ENCODE results near the gene DNAH8.

The DNAH8 gene

DNA sequence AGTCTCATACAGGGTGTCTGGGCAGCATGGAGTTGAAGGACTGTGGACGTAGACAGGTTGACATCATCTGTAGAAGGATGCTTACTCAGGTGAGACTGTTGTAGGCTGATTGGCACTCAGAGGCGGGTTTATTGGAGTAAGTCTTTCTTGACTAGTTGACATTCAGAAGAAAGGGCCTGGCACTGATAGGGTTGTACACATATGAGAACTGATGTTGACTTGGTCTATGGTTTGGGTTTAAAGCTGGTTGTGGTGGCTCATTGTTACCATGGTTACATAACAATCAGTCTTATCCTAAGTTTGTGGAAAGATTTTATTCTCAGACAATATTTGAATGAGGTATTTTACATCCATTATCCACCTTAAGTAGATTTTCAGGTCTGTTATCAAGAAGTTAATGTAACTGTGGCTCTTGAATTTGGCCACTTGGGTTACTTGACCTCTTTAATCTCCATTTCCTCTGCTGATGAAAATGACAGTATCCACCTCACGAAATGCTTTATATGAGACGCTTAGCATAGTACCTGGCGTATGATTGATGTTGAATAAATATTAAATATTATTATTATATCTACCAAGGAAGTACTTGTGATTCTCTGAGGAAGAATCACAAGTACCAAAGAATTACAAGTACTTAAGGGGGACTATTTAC lies 109.3 kb downstream of the DNAH8 start:
- in situ Hi-C loops (cut with MboI; ENCODE audit: low sequenced_read_pairs): no loop called here
- H3K36me3 ChIP-seq (replicated peaks): no peaks in the 10 kb centered on the region
- DNase-seq (ENCODE audit: low spot score in 2 of 2): no peak

DNA sequence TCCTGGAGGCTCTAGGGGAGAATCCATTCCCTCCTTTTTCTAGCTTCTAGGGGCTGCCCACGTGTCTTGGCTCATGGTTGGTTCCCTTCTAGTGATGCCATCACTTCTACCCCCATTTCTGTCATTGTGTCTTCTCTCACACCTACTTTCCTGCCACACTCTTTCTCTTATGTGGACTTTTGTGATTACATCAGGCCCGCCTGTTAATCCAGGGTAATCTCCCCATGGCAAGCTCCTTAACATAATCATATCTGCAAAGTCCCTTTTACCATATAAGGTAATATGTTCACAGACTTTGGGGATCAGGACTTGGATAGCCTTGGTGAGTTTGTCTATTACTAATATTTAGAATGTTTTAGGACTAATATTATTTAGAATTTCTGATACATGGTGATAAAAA lies 111.9 kb downstream of the DNAH8 start:
- in situ Hi-C loops (cut with MboI; ENCODE audit: low sequenced_read_pairs): no loop called here

More for the DNA sequence above, 109.3 kb downstream of the DNAH8 start:
- no peak overlapping the region for H3K4me3 ChIP-seq
- peaks cover 12% of the 10 kb centered on the region for H3K27me3 ChIP-seq (ENCODE audit: low read depth)
- H3K9me3 ChIP-seq: no peaks in the 10 kb centered on the region
- H3K4me1 ChIP-seq: no peaks in the 10 kb centered on the region

DNA sequence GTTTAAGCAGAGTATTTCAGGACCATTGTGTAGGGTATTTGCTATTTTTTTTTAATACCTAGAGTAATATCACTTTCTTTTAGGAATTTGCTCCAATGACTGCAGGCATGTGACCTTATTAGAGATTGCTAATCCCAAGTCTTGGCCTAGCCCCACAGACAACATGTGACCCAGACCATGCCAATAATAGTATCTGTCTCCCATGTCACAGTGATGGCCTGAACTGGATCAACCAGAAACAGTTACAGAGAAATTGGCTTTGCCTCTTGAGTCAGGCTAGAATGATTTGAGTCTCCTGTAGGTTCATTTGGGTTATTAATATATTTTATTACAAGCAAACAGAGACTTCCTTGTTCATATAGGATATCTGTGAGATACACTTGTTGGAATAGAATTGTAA lies 116.8 kb downstream of the DNAH8 start:
- Histone ChIP-seq H3K4me3 (no peak overlapping the region), H3K4me1 (no peaks in the 10 kb centered on the region), H3K27me3 (ENCODE audit: low read depth) (peaks cover 9% of the 10 kb centered on the region; the same call in 1 of the 2 replicates), H3K9me3 (no peaks in the 10 kb centered on the region), H3K36me3 (replicated peaks) (no peaks in the 10 kb centered on the region)
- in situ Hi-C loops (cut with MboI; ENCODE audit: low sequenced_read_pairs): no loop called here
- DNase-seq (ENCODE audit: low spot score in 2 of 2): no peak

More for the DNA sequence above, 111.9 kb downstream of the DNAH8 start:
- H3K9me3 ChIP-seq: no peaks in the 10 kb centered on the region
- peaks cover 8% of the 10 kb centered on the region for H3K27me3 ChIP-seq (ENCODE audit: low read depth)
- no peak overlapping the region for H3K4me3 ChIP-seq
- no peaks in the 10 kb centered on the region for H3K4me1 ChIP-seq
- DNase-seq (ENCODE audit: low spot score in 2 of 2): no peak
- H3K36me3 ChIP-seq (replicated peaks): no peaks in the 10 kb centered on the region

DNA sequence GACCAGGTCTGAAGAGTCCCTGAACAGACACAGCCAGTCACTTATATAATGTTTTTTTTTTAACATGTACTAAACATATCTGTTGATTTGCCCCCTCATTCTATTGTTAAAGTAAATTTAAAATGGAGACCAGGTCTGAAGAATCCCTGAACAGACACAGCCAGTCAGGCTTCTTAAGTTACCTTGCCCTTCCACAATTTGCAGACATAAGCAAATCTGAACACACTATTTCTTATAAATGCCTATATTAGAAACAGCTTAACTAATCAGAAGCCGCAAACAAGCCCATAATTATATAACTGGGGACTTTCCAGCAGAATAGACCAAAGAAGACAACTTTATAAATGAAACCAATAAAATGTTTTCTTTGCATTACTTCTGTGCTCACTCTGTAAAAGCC lies 118.2 kb downstream of the DNAH8 start:
- DNase-seq (ENCODE audit: low spot score in 2 of 2): no peak
- in situ Hi-C loops (cut with MboI; ENCODE audit: low sequenced_read_pairs): no loop called here
- Histone ChIP-seq H3K4me1 (no peaks in the 10 kb centered on the region), H3K9me3 (no peaks in the 10 kb centered on the region), H3K4me3 (no peak overlapping the region), H3K36me3 (replicated peaks) (no peaks in the 10 kb centered on the region), H3K27me3 (ENCODE audit: low read depth) (peaks cover 10% of the 10 kb centered on the region; the same call in 1 of the 2 replicates)

DNA sequence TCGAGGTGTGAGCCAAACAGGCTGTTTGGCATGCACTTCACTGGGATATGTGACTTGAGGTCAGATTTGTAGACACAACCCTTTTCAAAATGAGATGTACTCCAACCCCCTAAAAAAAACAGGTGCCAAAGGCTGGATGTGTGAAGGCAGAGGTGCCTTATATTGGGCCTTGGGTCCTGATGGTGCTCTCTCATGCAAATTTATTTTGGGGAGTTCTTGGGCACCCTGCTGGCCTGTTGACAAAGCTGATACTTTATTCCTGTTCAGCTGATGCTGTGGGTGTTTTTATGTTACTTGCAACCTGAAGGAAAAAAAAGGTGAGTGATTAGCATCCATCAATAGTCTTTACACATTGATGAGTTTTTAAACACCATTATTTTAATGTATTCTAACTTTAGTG lies 121.5 kb downstream of the DNAH8 start:
- H3K27me3 ChIP-seq (ENCODE audit: low read depth): peaks cover 10% of the 10 kb centered on the region
- no peak overlapping the region for H3K4me3 ChIP-seq
- H3K36me3 ChIP-seq (replicated peaks): no peaks in the 10 kb centered on the region
- no peak for DNase-seq (ENCODE audit: low spot score in 2 of 2)
- H3K9me3 ChIP-seq: no peaks in the 10 kb centered on the region
- in situ Hi-C loops (cut with MboI; ENCODE audit: low sequenced_read_pairs): no loop called here
- H3K4me1 ChIP-seq: no peaks in the 10 kb centered on the region

DNA sequence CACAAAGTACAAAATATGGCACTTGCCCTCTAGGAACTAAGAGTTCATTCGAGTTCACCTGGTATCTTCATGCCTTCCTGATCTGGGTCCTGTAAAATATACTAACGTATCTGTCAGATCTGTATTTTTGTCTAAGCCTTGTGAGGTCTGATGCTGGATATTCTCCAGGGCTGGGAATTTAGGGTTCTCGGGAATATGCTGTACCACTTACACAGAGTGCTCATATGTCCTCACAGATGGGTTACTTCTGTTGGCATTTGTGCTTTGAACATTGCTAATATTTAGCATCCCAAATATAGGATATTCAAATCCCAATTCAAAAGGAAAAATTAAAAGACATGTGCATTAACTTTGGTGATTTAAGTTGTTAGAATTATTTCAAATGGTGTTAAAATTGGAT lies 122.0 kb downstream of the DNAH8 start:
- DNase-seq (ENCODE audit: low spot score in 2 of 2): no peak
- no peaks in the 10 kb centered on the region for H3K36me3 ChIP-seq (replicated peaks)
- peaks cover 10% of the 10 kb centered on the region for H3K27me3 ChIP-seq (ENCODE audit: low read depth)
- in situ Hi-C loops (cut with MboI; ENCODE audit: low sequenced_read_pairs): no loop called here
- H3K9me3 ChIP-seq: no peaks in the 10 kb centered on the region
- H3K4me3 ChIP-seq: no peak overlapping the region
- no peaks in the 10 kb centered on the region for H3K4me1 ChIP-seq

DNA sequence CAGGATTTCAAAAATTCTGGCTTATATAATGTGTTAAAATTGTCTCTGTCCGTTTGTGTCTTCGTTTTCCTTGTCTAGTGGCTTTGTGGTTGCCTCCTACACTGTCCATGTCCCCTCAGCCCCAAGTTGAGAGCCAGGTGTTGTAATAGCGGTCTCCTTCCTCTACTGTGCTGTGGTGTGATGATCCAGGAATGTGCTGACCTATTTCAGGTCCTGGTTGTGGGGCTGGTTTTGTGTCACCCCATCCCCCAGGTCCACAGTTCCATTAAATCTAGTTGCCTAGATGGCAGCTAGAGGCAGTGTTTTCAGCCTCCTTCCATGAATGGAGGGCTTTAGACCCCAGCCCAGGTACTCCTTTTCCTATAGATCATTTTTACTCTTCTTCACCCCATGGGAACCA lies 128.7 kb downstream of the DNAH8 start:
- in situ Hi-C loops (cut with MboI; ENCODE audit: low sequenced_read_pairs): no loop called here
- no peak for DNase-seq (ENCODE audit: low spot score in 2 of 2)
- no peaks in the 10 kb centered on the region for H3K9me3 ChIP-seq

DNA sequence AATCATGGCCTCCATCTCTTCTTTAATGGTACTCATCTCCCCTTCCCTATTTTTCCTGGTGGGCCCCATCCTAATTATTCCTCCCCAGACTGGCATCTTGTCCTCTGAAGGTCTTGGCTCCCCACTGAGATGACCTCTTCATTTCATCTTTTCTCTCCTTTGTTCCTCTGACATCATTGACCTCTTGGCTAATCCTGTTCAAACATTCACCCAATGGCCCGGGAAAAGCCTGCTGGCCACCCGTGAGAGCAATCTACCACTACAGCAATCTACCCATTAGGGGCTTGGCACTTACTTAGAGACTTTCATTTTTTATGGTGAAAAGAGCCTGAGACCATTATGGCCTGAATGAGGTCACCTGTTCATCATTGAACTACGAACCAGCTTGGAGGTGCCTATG lies 130.8 kb downstream of the DNAH8 start:
- Histone ChIP-seq H3K4me1 (no peaks in the 10 kb centered on the region), H3K27me3 (ENCODE audit: low read depth) (peaks cover 15% of the 10 kb centered on the region), H3K4me3 (no peak overlapping the region), H3K36me3 (replicated peaks) (no peaks in the 10 kb centered on the region), H3K9me3 (no peaks in the 10 kb centered on the region)
- no peak for DNase-seq (ENCODE audit: low spot score in 2 of 2)
- in situ Hi-C loops (cut with MboI; ENCODE audit: low sequenced_read_pairs): no loop called here

More for the DNA sequence above, 128.7 kb downstream of the DNAH8 start:
- no peak overlapping the region for H3K4me3 ChIP-seq
- H3K36me3 ChIP-seq (replicated peaks): no peaks in the 10 kb centered on the region
- peaks cover 11% of the 10 kb centered on the region for H3K27me3 ChIP-seq (ENCODE audit: low read depth)
- H3K4me1 ChIP-seq: no peaks in the 10 kb centered on the region

DNA sequence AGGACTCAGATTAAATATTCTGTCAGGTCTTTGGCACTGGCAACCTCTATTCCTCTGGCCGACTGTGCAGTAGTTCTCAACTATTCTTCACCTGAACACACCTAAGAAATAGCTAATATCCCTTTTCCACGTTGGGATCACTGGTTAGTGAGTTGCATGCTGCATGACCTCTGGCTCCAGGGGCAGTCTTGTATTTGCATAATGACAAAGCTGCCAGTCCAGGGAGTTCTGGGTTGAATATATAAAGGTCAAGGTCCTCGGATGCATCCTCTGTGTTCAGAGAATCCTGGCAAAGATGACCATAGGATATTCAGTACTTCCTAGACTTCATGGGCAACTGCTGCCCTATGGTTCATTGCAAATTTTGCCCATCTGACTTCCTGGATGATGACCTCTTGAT lies 131.2 kb downstream of the DNAH8 start:
- no peaks in the 10 kb centered on the region for H3K9me3 ChIP-seq
- H3K36me3 ChIP-seq (replicated peaks): no peaks in the 10 kb centered on the region
- no peaks in the 10 kb centered on the region for H3K4me1 ChIP-seq
- no peak overlapping the region for H3K4me3 ChIP-seq
- H3K27me3 ChIP-seq (ENCODE audit: low read depth): peaks cover 14% of the 10 kb centered on the region
- DNase-seq (ENCODE audit: low spot score in 2 of 2): no peak
- in situ Hi-C loops (cut with MboI; ENCODE audit: low sequenced_read_pairs): no loop called here

DNA sequence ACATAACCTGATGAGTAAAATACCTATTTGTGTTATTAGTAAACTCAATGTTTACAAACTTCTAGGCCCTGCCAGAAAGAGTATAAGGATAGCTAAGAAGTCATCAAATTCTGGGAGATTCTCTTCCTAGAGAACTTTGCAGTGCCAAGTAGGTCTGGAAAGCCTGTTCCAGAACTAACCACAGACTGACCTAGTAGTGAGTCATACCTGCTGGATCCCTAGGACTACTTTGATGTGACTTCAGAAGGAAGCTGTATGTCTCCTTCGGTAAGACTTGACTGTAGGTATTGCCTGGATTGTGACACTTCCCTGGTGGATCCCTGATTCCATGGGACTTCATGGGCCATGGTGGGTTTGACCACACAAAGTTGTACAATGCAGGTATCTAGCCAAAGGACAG lies 131.7 kb downstream of the DNAH8 start:
- in situ Hi-C loops (cut with MboI; ENCODE audit: low sequenced_read_pairs): no loop called here
- Histone ChIP-seq H3K9me3 (no peaks in the 10 kb centered on the region), H3K4me3 (no peak overlapping the region), H3K27me3 (ENCODE audit: low read depth) (peaks cover 12% of the 10 kb centered on the region), H3K4me1 (no peaks in the 10 kb centered on the region), H3K36me3 (replicated peaks) (no peaks in the 10 kb centered on the region)
- no peak for DNase-seq (ENCODE audit: low spot score in 2 of 2)

DNA sequence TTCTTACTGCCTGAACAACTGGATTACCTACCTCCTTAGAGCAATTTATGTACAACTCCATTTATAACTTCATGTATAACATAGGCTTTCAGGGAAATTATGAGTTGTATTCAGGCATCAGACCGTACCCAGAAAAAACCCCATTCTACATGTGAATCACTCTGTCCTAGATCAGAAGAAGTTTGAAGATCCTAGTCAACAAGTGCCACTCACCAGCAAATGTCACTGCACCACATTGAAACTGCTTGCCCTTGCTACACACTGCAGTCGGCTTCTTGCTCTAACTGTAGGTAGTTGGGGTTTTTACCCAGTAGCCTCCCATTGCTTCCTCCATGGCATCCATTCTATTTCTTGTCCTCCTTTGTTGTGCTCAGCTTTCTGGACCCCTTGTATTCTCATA lies 132.4 kb downstream of the DNAH8 start:
- Histone ChIP-seq H3K36me3 (replicated peaks) (no peaks in the 10 kb centered on the region), H3K9me3 (no peaks in the 10 kb centered on the region), H3K4me3 (no peak overlapping the region), H3K4me1 (no peaks in the 10 kb centered on the region), H3K27me3 (ENCODE audit: low read depth) (peaks cover 12% of the 10 kb centered on the region)
- in situ Hi-C loops (cut with MboI; ENCODE audit: low sequenced_read_pairs): no loop called here
- DNase-seq (ENCODE audit: low spot score in 2 of 2): no peak

DNA sequence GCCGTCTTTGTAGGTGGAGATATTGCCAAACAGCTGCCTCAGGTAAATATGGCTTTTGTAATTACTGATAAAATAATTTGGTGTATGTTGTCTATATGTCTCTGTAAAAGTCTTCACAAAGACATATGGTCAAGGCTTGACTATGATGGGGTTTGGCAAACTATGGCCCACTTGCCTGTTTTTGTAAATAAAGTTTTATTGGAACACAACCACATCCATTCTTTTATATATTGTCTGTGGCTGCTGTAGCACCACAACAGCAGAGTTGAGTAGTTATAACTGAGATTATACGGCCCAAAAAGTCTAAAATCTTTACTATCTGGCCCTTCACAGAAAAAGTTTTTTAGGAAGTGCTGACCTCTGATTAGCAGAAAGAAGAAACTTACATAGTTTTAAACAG lies 133.6 kb downstream of the DNAH8 start:
- in situ Hi-C loops (cut with MboI; ENCODE audit: low sequenced_read_pairs): no loop called here

DNA sequence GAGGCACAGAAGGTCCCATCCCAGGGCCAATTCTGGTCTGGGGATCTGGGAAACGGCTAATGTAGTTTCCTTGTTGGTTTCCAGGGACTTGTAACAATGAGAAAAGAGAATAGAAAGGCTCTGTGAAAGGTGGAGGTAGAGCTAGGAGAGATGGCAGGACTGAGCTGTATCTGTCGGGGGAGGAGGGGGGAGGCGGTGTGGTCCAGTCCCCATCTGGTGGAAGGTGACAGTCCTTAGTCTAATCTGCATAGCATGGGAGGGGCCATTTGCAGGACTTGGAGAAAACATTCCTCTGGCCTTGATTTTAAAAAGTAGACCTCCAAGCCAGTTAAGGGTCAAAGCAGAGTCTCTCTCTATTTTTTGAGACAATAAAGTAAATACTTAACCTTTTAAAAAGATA lies 137.1 kb downstream of the DNAH8 start:
- no peak for DNase-seq (ENCODE audit: low spot score in 2 of 2)
- no peaks in the 10 kb centered on the region for H3K36me3 ChIP-seq (replicated peaks)
- peaks cover 23% of the 10 kb centered on the region for H3K27me3 ChIP-seq (ENCODE audit: low read depth)
- no peaks in the 10 kb centered on the region for H3K4me1 ChIP-seq
- H3K9me3 ChIP-seq: no peaks in the 10 kb centered on the region
- no peak overlapping the region for H3K4me3 ChIP-seq
- in situ Hi-C loops (cut with MboI; ENCODE audit: low sequenced_read_pairs): no loop called here

More for the DNA sequence above, 133.6 kb downstream of the DNAH8 start:
- Histone ChIP-seq H3K9me3 (no peaks in the 10 kb centered on the region), H3K4me3 (no peak overlapping the region), H3K4me1 (no peaks in the 10 kb centered on the region), H3K36me3 (replicated peaks) (no peaks in the 10 kb centered on the region), H3K27me3 (ENCODE audit: low read depth) (peaks cover 10% of the 10 kb centered on the region; the same call in 1 of the 2 replicates)
- DNase-seq (ENCODE audit: low spot score in 2 of 2): no peak

DNA sequence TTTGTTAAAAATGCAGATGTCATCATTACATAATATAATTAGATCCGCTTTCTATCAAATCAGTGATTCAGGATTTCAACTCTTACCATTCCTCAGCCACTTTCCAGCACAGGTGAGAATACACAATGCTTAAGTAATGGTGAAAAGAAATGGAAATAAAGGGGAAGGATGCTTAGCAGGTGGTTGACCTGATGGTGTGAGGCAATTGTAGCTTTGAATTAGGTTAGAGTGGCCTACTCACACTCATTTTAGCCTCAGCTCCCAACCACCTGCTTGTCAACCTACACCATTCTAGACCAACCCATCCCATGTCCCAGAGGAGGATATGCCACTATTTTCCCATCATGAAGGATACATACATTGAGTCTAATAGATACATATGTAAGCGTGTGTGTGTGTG lies 138.1 kb downstream of the DNAH8 start:
- in situ Hi-C loops (cut with MboI; ENCODE audit: low sequenced_read_pairs): no loop called here
- no peaks in the 10 kb centered on the region for H3K9me3 ChIP-seq
- no peaks in the 10 kb centered on the region for H3K4me1 ChIP-seq
- DNase-seq (ENCODE audit: low spot score in 2 of 2): no peak
- H3K27me3 ChIP-seq (ENCODE audit: low read depth): peaks cover 23% of the 10 kb centered on the region
- H3K4me3 ChIP-seq: no peak overlapping the region
- H3K36me3 ChIP-seq (replicated peaks): no peaks in the 10 kb centered on the region

DNA sequence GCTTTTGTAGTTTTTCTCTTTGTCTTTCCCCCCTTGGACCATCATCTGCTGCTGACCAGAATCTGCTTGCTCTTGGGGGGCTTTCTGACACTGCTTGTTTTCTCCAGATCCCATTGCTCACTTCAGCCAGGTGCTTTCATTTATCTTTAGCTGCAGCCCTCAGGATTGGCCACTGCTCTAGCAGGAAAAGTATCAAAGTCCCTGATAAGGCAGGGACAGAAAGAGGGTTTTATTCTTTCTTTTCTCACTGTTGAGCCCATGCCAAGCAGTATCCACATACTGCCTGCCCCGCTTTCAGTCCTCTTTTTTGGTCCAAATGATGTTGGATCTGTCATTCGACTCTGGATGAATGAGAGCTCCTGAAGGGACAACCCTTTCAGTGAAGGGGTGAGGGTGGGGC lies 141.4 kb downstream of the DNAH8 start:
- peaks cover 24% of the 10 kb centered on the region; the same call in 1 of the 2 replicates for H3K27me3 ChIP-seq (ENCODE audit: low read depth)
- in situ Hi-C loops (cut with MboI; ENCODE audit: low sequenced_read_pairs): no loop called here
- no peaks in the 10 kb centered on the region for H3K4me1 ChIP-seq
- DNase-seq (ENCODE audit: low spot score in 2 of 2): no peak
- H3K9me3 ChIP-seq: no peaks in the 10 kb centered on the region
- H3K4me3 ChIP-seq: no peak overlapping the region
- H3K36me3 ChIP-seq (replicated peaks): no peaks in the 10 kb centered on the region
